Glutamatergic neuron (in vitro differentiated cells): ENCODE data around the gene FKRP. TPM values are rescaled to one million over a fixed set of nuclear protein-coding genes. Genes with fewer than 3 reads are reported as not detected.
"Not testable (repeated sequence)": the region's sequence is repeated elsewhere in the genome, so short reads cannot be mapped to it uniquely, and the experiment has no call there.

ENCODE experiments used
- DNase-seq: peaks from one replicate; pipeline ENCODE4 v3.0.0; 2022
- H3K27ac Mint-ChIP-seq: one replicate; pipeline ENCODE4 v1.8.0; 2020; ENCODE audit warnings: mild to moderate bottlenecking, mixed read lengths, inconsistent platforms; ENCODE audit not compliant: unreplicated experiment
- H3K27me3 Mint-ChIP-seq: one replicate; pipeline ENCODE4 v1.8.0; 2020; ENCODE audit warnings: mild to moderate bottlenecking, moderate library complexity, mixed read lengths, inconsistent platforms; ENCODE audit not compliant: unreplicated experiment
- H3K36me3 Mint-ChIP-seq: one replicate; pipeline ENCODE4 v1.8.0; 2020; ENCODE audit warnings: mild to moderate bottlenecking, mixed read lengths, inconsistent platforms; ENCODE audit not compliant: unreplicated experiment
- H3K4me1 Mint-ChIP-seq: one replicate; pipeline ENCODE4 v1.8.0; 2020; ENCODE audit warnings: mild to moderate bottlenecking, low read depth, mixed read lengths, inconsistent platforms; ENCODE audit not compliant: unreplicated experiment
- H3K4me3 Mint-ChIP-seq: one replicate; pipeline ENCODE4 v1.8.0; 2020; ENCODE audit warnings: mild to moderate bottlenecking, mixed read lengths, inconsistent platforms; ENCODE audit not compliant: unreplicated experiment
- H3K9me3 Mint-ChIP-seq: one replicate; pipeline ENCODE4 v1.8.0; 2020; ENCODE audit warnings: mild to moderate bottlenecking, moderate library complexity, mixed read lengths, inconsistent platforms; ENCODE audit not compliant: unreplicated experiment
- CTCF ChIP-seq: fragments of 200-600 bp; sonication (generic); IDR thresholded peaks from one replicate; pipeline ENCODE4 v1.5.0; 2021; ENCODE audit not compliant: partially characterized antibody, unreplicated experiment
- total RNA-seq: library from RNA; stranded (reverse); fragmentation: NEBNext Ultra II Directional; extraction: Animal tissue kit (Norgen Biotek cat#: 25700); gene quantifications from one replicate; pipeline ENCODE4 v1.2.1, GENCODE V29; 2021; ENCODE audit not compliant: unreplicated experiment

The FKRP gene
- total RNA-seq, 1 donor from 2014 or later: 46.6 TPM

GRCh38 chr19:46773018-46773399 lies 27.2 kb downstream of the FKRP start:
- peaks cover 2% of the 10 kb centered on the region for H3K27me3 Mint-ChIP-seq
- H3K9me3 Mint-ChIP-seq: no peaks in the 10 kb centered on the region
- no peaks in the 10 kb centered on the region for H3K4me1 Mint-ChIP-seq
- no peak for DNase-seq
- no peak overlapping the region for H3K27ac Mint-ChIP-seq
- no peak for TF ChIP-seq CTCF
- H3K36me3 Mint-ChIP-seq: no peaks in the 10 kb centered on the region
- H3K4me3 Mint-ChIP-seq: no peak overlapping the region

GRCh38 chr19:46775642-46776258 lies 29.9 kb downstream of the FKRP start:
- no peak for DNase-seq
- H3K36me3 Mint-ChIP-seq: no peaks in the 10 kb centered on the region
- H3K27ac Mint-ChIP-seq: no peak overlapping the region
- peaks cover 2% of the 10 kb centered on the region for H3K27me3 Mint-ChIP-seq
- H3K4me1 Mint-ChIP-seq: no peaks in the 10 kb centered on the region
- H3K9me3 Mint-ChIP-seq: no peaks in the 10 kb centered on the region
- no peak for TF ChIP-seq CTCF
- H3K4me3 Mint-ChIP-seq: no peak overlapping the region

- TF ChIP-seq CTCF: no peak
- no peaks in the 10 kb centered on the region for H3K9me3 Mint-ChIP-seq
- no peak overlapping the region for H3K4me3 Mint-ChIP-seq
- H3K27ac Mint-ChIP-seq: no peak overlapping the region
- no peak for DNase-seq
- H3K36me3 Mint-ChIP-seq: no peaks in the 10 kb centered on the region
- H3K4me1 Mint-ChIP-seq: no peaks in the 10 kb centered on the region
- H3K27me3 Mint-ChIP-seq: peaks cover 2% of the 10 kb centered on the region
Observed at GRCh38 chr19:46776927-46777911, 31.4 kb downstream of the FKRP start.

GRCh38 chr19:46777956-46778645 lies 32.2 kb downstream of the FKRP start:
- not testable (repeated sequence) for H3K27ac Mint-ChIP-seq, DNase-seq, H3K27me3 Mint-ChIP-seq, H3K36me3 Mint-ChIP-seq, H3K9me3 Mint-ChIP-seq, H3K4me1 Mint-ChIP-seq, H3K4me3 Mint-ChIP-seq

GRCh38 chr19:46782355-46783019 lies 36.6 kb downstream of the FKRP start:
- DNase-seq: no peak
- Mint-ChIP-seq H3K27ac (no peak overlapping the region), H3K4me1 (peaks cover 3% of the 10 kb centered on the region), H3K4me3 (no peak overlapping the region), H3K27me3 (peaks cover 2% of the 10 kb centered on the region), H3K9me3 (peaks cover 5% of the 10 kb centered on the region), H3K36me3 (no peaks in the 10 kb centered on the region)
- TF ChIP-seq CTCF: no peak
